Naive thymus-derived CD4-positive, alpha-beta T cell (primary cell): ENCODE data around the gene PCDHGA3. TPM values are rescaled to one million over a fixed set of nuclear protein-coding genes. Genes with fewer than 3 reads are reported as not detected.
"Not testable (repeated sequence)": the region's sequence is repeated elsewhere in the genome, so short reads cannot be mapped to it uniquely, and the experiment has no call there.

Experiments used
- ATAC-seq: fragments of 150-1000 bp; cut with Tn5 transposase; 2 replicates; pipeline ENCODE4 v1.10.0; 2021; ENCODE audit warnings: mild to moderate bottlenecking, moderate library complexity
- CTCF ChIA-PET: fragments of 350-600 bp; sonication (Branson Sonifier 250); formaldehyde crosslinking; loops from one replicate; lab custom pipeline; 2021; ENCODE audit warnings: antibody characterized with exemption; lab: Charles Lee
- POLR2A ChIA-PET: fragments of 350-600 bp; sonication (Branson Sonifier 250); formaldehyde crosslinking; loops from one replicate; lab custom pipeline; 2021; ENCODE audit warnings: antibody characterized with exemption, inconsistent platforms; lab: Charles Lee
- DNase-seq, 9 donors: peaks; one replicate each; pipeline versions ENCODE4 v3.0.0 to v3.0.0-alpha.2; 2020 to 2022; ENCODE audit warnings: mixed read lengths in 1 of 9
- H3K27ac ChIP-seq: one replicate; pipeline ENCODE4 v1.7.0; 2013; ENCODE audit warnings: mild to moderate bottlenecking, low read depth, low read length, moderate library complexity
- H3K27me3 ChIP-seq, 2 donors: one replicate each; pipeline ENCODE4 v1.7.0; 2013; ENCODE audit warnings: low read length in 2 of 2, mild to moderate bottlenecking in 2 of 2, moderate library complexity in 2 of 2; ENCODE audit not compliant: control insufficient read depth in 2 of 2, insufficient read depth in 2 of 2
- H3K36me3 ChIP-seq, 3 experiments: 1 replicate in 2 of 3; 2 replicates in 1 of 3; pipeline ENCODE4 v1.7.0; 2013; ENCODE audit warnings: low read length in 3 of 3, mild to moderate bottlenecking in 3 of 3, moderate library complexity in 1 of 3; ENCODE audit not compliant: insufficient read depth in 3 of 3, control insufficient read depth in 2 of 3
- H3K4me1 ChIP-seq, 2 donors: one replicate each; pipeline ENCODE4 v1.7.0; 2013; ENCODE audit warnings: low read length in 2 of 2, mild to moderate bottlenecking in 2 of 2, moderate library complexity in 1 of 2; ENCODE audit not compliant: control insufficient read depth in 2 of 2, insufficient read depth in 2 of 2
- H3K4me3 ChIP-seq: 2 replicates; pipeline ENCODE4 v1.7.0; 2013; ENCODE audit warnings: mild to moderate bottlenecking, low read length
- H3K9me3 ChIP-seq, 3 experiments: 1 replicate in 2 of 3; 2 replicates in 1 of 3; pipeline ENCODE4 v1.7.0; 2013; ENCODE audit warnings: low read length in 3 of 3; ENCODE audit not compliant: control insufficient read depth in 2 of 3
- H3K27ac Mint-ChIP-seq, 9 donors: one replicate each; pipeline ENCODE4 v1.8.0; 2020 to 2022; ENCODE audit warnings: mixed read lengths in 9 of 9, mild to moderate bottlenecking in 8 of 9, moderate library complexity in 5 of 9, inconsistent platforms in 2 of 9
- H3K27me3 Mint-ChIP-seq, 5 donors: one replicate each; pipeline ENCODE4 v1.8.0; 2021 to 2022; ENCODE audit warnings: mixed read lengths in 5 of 5, mild to moderate bottlenecking in 1 of 5
- H3K36me3 Mint-ChIP-seq, 5 donors: one replicate each; pipeline ENCODE4 v1.8.0; 2020 to 2022; ENCODE audit warnings: mixed read lengths in 5 of 5, mild to moderate bottlenecking in 3 of 5, inconsistent platforms in 1 of 5
- H3K4me1 Mint-ChIP-seq, 7 donors: one replicate each; pipeline ENCODE4 v1.8.0; 2020 to 2022; ENCODE audit warnings: mixed read lengths in 7 of 7, mild to moderate bottlenecking in 3 of 7, inconsistent platforms in 1 of 7
- H3K4me3 Mint-ChIP-seq, 10 donors: one replicate each; pipeline ENCODE4 v1.8.0; 2020 to 2022; ENCODE audit warnings: mild to moderate bottlenecking in 10 of 10, mixed read lengths in 10 of 10, moderate library complexity in 6 of 10, inconsistent platforms in 2 of 10
- H3K9me3 Mint-ChIP-seq, 11 donors: one replicate each; pipeline ENCODE4 v1.8.0; 2020 to 2022; ENCODE audit warnings: mixed read lengths in 11 of 11, mild to moderate bottlenecking in 4 of 11, inconsistent platforms in 1 of 11, moderate library complexity in 1 of 11
- intact Hi-C, 2 donors: fragments of 100-400 bp; cut with micrococcal nuclease; formaldehyde crosslinking; loops; one replicate each; pipeline ENCODE4 v1.15.1; 2023
- polyA plus RNA-seq, 2 donors: library from polyadenylated mRNA; unstranded; fragments of 300-500 nt; fragmentation: Illumina TruSeq; gene quantifications; one replicate each; pipeline ENCODE4 v1.2.3, GENCODE V29; 2021
- total RNA-seq, 6 experiments: library from RNA in 5 of 6; stranded (reverse) in 5 of 6; gene quantifications; 1 replicate in 5 of 6; 2 replicates in 1 of 6; pipeline ENCODE4 v1.2.3 and lab custom pipeline; 2021 to 2026

Gene PCDHGA3
- total and polyA plus RNA-seq, 7 experiments from 2014 or later = 0.24 TPM; not detected in 6

- peaks cover 0 to 42% (median 0%) of the 10 kb centered on the region in 3 experiments for H3K9me3 ChIP-seq
- peaks cover 0 to 18% of the 10 kb centered on the region in 2 donors for H3K27me3 ChIP-seq
- H3K36me3 ChIP-seq = no peaks in the 10 kb centered on the region
- H3K27ac ChIP-seq = no peak overlapping the region
- peaks cover 0 to 86% (median 55%) of the 10 kb centered on the region in 11 donors for H3K9me3 Mint-ChIP-seq
- intact Hi-C loops = no loop called here
- no peak overlapping the region for H3K4me3 ChIP-seq
- ATAC-seq (no peak), DNase-seq (no peak)
- peaks cover 0 to 27% (median 10%) of the 10 kb centered on the region in 5 donors for H3K36me3 Mint-ChIP-seq
- POLR2A ChIA-PET = no interaction called here
- no peak overlapping the region for H3K27ac Mint-ChIP-seq
- no peak overlapping the region for H3K4me3 Mint-ChIP-seq
- CTCF ChIA-PET = interaction anchor here (0.6 kb wide), 1 partner anchor 21 kb away, joined by 8 read pairs; no protein-coding TSS in a partner anchor
- H3K27me3 Mint-ChIP-seq = peaks cover 41 to 86% (median 81%) of the 10 kb centered on the region in 5 donors
- no peaks in the 10 kb centered on the region for H3K4me1 ChIP-seq
- H3K4me1 Mint-ChIP-seq = peaks cover 0 to 4% (median 0%) of the 10 kb centered on the region in 7 donors
These were observed 41.0 kb downstream of the PCDHGA3 start for GRCh38 chr5:141384471-141385267.

DNA sequence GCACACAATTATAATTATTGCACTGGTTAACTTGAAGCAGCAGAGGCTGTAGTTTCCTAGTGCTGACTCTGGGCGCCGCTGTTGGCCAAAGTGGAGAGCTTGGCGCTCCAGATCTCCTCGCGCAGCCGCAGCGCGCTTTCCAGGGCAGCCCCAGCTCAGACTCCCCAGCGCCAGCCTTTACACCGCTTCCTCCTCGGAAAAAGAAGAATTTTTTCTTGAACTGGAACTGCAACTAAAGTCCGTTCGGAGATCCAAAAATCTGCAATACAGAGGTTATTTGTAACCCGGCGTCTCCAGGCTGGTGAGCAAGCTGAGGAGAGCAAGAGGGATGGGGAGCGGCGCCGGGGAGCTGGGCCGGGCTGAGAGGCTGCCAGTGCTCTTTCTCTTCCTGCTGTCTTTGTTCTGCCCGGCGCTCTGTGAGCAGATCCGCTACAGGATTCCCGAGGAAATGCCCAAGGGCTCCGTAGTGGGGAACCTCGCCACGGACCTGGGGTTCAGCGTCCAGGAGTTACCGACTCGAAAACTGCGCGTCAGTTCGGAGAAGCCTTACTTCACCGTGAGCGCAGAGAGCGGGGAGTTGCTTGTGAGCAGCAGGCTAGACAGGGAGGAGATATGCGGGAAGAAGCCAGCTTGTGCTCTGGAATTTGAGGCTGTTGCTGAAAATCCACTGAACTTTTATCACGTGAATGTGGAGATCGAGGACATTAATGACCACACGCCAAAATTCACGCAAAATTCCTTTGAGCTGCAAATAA, 44.1 kb downstream of the PCDHGA3 start, which contains the start of gene PCDHGB4:
TSS of gene PCDHGB4 (plus strand) at position 142 of the 755 bp plus-strand sequence. CDS start at position 329, 187 bp downstream.
- H3K27me3 Mint-ChIP-seq = peaks cover 36 to 85% (median 81%) of the 10 kb centered on the region in 5 donors
- intact Hi-C loops, H3K4me1 ChIP-seq, H3K36me3 ChIP-seq, H3K27ac ChIP-seq, H3K4me1 Mint-ChIP-seq, H3K27ac Mint-ChIP-seq, H3K4me3 ChIP-seq, POLR2A ChIA-PET, CTCF ChIA-PET: not testable (repeated sequence)
- ATAC-seq (peak; percentile 74), DNase-seq (peak in 3 of 9 donors; percentile 8 to 24 (median 8))
- peaks cover 5 to 31% (median 10%) of the 10 kb centered on the region in 5 donors for H3K36me3 Mint-ChIP-seq
- peaks cover 0 to 90% (median 56%) of the 10 kb centered on the region in 11 donors for H3K9me3 Mint-ChIP-seq
- peaks cover 0 to 45% (median 0%) of the 10 kb centered on the region in 3 experiments for H3K9me3 ChIP-seq
- H3K4me3 Mint-ChIP-seq = peak within 1 kb of the TSS in 9 of 10 donors; percentile 19 to 68 (median 50)
- H3K27me3 ChIP-seq = peaks cover 4 to 16% of the 10 kb centered on the region in 2 donors

GRCh38 chr5:141388661-141389060, 45.0 kb downstream of the PCDHGA3 start:
- CTCF ChIA-PET = no interaction called here
- no peak for DNase-seq
- POLR2A ChIA-PET = no interaction called here
- Histone ChIP-seq H3K4me3 (no peak overlapping the region), H3K4me1 (no peaks in the 10 kb centered on the region), H3K27me3 (peaks cover 4 to 14% of the 10 kb centered on the region in 2 donors), H3K27ac (no peak overlapping the region), H3K36me3 (no peaks in the 10 kb centered on the region), H3K9me3 (peaks cover 0 to 45% (median 0%) of the 10 kb centered on the region in 3 experiments)
- H3K9me3 Mint-ChIP-seq = peaks cover 0 to 90% (median 57%) of the 10 kb centered on the region in 11 donors
- no peak for ATAC-seq
- peaks cover 5 to 35% (median 10%) of the 10 kb centered on the region in 5 donors for H3K36me3 Mint-ChIP-seq
- intact Hi-C loops = no loop called here
- H3K4me1 Mint-ChIP-seq = peaks cover 0 to 3% (median 0%) of the 10 kb centered on the region in 7 donors
- peak overlapping the region in 1 of 10 donors; percentile 27 for H3K4me3 Mint-ChIP-seq
- peaks cover 29 to 85% (median 79%) of the 10 kb centered on the region in 5 donors for H3K27me3 Mint-ChIP-seq
- H3K27ac Mint-ChIP-seq = no peak overlapping the region

DNA sequence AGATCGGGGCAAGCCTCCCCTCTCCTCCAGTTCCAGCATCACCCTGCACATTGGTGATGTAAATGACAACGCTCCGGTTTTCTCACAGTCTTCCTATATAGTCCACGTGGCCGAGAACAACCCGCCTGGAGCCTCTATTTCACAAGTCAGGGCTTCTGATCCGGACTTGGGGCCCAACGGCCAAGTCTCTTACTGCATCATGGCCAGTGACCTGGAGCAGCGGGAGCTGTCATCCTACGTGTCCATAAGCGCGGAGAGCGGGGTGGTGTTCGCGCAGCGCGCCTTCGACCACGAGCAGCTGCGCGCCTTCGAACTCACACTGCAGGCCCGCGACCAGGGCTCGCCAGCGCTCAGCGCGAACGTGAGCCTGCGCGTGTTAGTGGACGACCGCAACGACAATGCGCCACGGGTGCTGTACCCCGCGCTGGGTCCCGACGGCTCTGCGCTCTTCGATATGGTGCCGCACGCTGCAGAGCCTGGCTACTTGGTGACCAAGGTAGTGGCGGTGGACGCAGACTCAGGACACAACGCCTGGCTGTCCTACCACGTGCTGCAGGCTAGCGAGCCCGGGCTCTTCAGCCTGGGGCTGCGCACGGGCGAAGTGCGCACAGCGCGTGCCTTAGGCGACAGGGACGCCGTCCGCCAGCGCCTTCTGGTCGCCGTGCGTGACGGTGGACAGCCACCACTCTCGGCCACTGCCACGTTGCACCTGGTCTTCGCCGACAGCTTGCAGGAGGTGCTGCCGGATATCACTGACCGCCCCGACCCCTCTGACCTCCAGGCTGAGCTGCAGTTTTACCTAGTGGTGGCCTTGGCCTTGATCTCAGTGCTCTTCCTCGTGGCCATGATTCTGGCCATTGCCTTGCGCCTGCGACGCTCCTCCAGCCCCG, 45.8 kb downstream of the PCDHGA3 start:
- Mint-ChIP-seq H3K4me1 (peaks cover 0 to 3% (median 0%) of the 10 kb centered on the region in 7 donors), H3K36me3 (peaks cover 5 to 41% (median 10%) of the 10 kb centered on the region in 5 donors), H3K4me3 (peak overlapping the region in 2 of 10 donors; percentile 10 to 13), H3K27ac (peak overlapping the region in 2 of 9 donors; percentile 55 to 77), H3K27me3 (peaks cover 30 to 85% (median 78%) of the 10 kb centered on the region in 5 donors), H3K9me3 (peaks cover 0 to 90% (median 60%) of the 10 kb centered on the region in 11 donors)
- peaks cover 0 to 45% (median 0%) of the 10 kb centered on the region in 3 experiments for H3K9me3 ChIP-seq
- DNase-seq = no peak
- no peak overlapping the region for H3K27ac ChIP-seq
- CTCF ChIA-PET = interaction anchor here (1.0 kb wide), 1 partner anchor 28 kb away, joined by 3 read pairs; the partner anchor contains the start of gene PCDHGB7
- H3K27me3 ChIP-seq = peaks cover 4 to 14% of the 10 kb centered on the region in 2 donors
- H3K4me3 ChIP-seq = no peak overlapping the region
- intact Hi-C loops = no loop called here
- no peaks in the 10 kb centered on the region for H3K4me1 ChIP-seq
- no peak for ATAC-seq
- POLR2A ChIA-PET = no interaction called here
- no peaks in the 10 kb centered on the region for H3K36me3 ChIP-seq

GRCh38 chr5:141392429-141393198, 49.0 kb downstream of the PCDHGA3 start, which contains the start of gene PCDHGA8:
Gene PCDHGA8, plus strand, starts transcription at chr5:141392633. Its CDS starts 181 bp downstream, at chr5:141392814.
- ATAC-seq (no peak), DNase-seq (no peak)
- Mint-ChIP-seq H3K27me3 (peaks cover 31 to 82% (median 75%) of the 10 kb centered on the region in 5 donors), H3K9me3 (peaks cover 0 to 88% (median 53%) of the 10 kb centered on the region in 11 donors), H3K27ac (peak within 1 kb of the TSS in 1 of 9 donors; percentile 6), H3K36me3 (peaks cover 3 to 30% (median 10%) of the 10 kb centered on the region in 5 donors), H3K4me1 (peaks cover 0 to 3% (median 0%) of the 10 kb centered on the region in 7 donors), H3K4me3 (peak within 1 kb of the TSS in 3 of 10 donors; percentile 2 to 64 (median 25))
- intact Hi-C loops = no loop called here
- CTCF ChIA-PET = no interaction called here
- Histone ChIP-seq H3K4me3 (no peak within 1 kb of the TSS), H3K27me3 (peaks cover 4 to 12% of the 10 kb centered on the region in 2 donors), H3K27ac (no peak within 1 kb of the TSS), H3K36me3 (no peaks in the 10 kb centered on the region), H3K4me1 (no peaks in the 10 kb centered on the region), H3K9me3 (peaks cover 0 to 39% (median 0%) of the 10 kb centered on the region in 3 experiments)
- POLR2A ChIA-PET = no interaction called here
